SK-N-MC (cell line): ENCODE results near the gene SFXN5.

Experiments
- EZH2 ChIP-seq: fragments of 200-600 bp; sonication (generic); IDR thresholded peaks from one replicate; pipeline ENCODE4 v1.6.1; 2017; ENCODE audit warnings: antibody characterized with exemption
- FOXP2 ChIP-seq: optimal IDR thresholded peaks from 2 replicates; pipeline ENCODE3; 2011; ENCODE audit warnings: mild to moderate bottlenecking, moderate library complexity; ENCODE audit not compliant: insufficient read depth; ENCODE audit errors: extremely low read length, control extremely low read depth
- POLR2AphosphoS5 ChIP-seq: IDR thresholded peaks from 2 replicates; pipeline ENCODE4 v1.6.1; 2012; ENCODE audit warnings: mild to moderate bottlenecking, low read depth, low read length, borderline replicate concordance

DNA sequence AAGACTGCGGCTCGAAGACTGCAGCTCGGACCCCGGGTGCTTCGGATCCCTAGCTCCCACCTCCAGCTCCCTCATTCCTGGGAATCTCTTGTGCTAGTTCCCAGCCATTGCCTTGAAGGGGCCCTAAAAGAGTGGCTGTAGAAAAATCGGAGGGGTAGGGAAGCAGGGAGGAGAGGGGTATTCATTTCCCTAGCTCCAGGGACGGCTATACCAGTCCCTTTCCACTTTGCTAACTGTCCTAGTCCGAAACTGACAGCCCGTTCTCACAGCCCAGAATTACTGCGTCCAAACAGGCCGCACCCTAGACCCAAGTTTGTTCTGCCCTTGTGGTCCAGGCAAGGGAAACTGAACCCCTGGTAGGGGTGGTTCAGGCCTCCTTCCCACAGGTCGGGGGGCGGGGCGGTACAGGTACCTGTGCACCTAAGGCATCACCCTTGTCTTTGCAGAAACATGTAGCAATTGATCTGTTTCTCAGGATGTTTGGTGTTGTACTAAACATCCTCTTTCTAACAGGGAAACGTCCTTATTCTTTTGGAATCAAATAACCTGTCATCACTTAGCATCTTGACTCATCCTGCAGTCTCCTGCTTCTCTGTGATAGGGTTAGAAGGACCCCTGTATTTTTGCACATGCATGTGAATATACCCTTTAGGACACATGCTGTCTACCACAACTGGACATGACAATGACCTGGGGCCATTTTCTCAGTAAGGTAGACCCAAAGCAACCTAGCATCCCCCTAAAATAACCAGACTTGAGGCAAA is 150.2 kb downstream of the SFXN5 start:
- no peak for TF ChIP-seq EZH2
- TF ChIP-seq POLR2AphosphoS5 = no peak
- TF ChIP-seq FOXP2 = no peak
